GM13976 (cell line): ENCODE results near the gene CNN2.

ENCODE experiments used
- DNase-seq: peaks from one replicate; pipeline ENCODE4 v3.0.0; 2012; ENCODE audit warnings: low spot score
- in situ Hi-C: fragments of 300-500 bp; cut with MboI; formaldehyde crosslinking; loops from one replicate; pipeline ENCODE4 v1.12.0; 2022; ENCODE audit warnings: low sequenced_read_pairs, mixed read lengths, inconsistent platforms; ENCODE audit not compliant: unreplicated experiment
- TF ChIP-seq, protein P1 (sequence below): IDR thresholded peaks from 2 replicates; pipeline ENCODE4 v1.5.1; 2012; ENCODE audit warnings: borderline replicate concordance, mild to moderate bottlenecking; ENCODE audit not compliant: insufficient read depth; ENCODE audit errors: extremely low read depth, missing control alignments, control extremely low read depth

CNN2 gene

DNA sequence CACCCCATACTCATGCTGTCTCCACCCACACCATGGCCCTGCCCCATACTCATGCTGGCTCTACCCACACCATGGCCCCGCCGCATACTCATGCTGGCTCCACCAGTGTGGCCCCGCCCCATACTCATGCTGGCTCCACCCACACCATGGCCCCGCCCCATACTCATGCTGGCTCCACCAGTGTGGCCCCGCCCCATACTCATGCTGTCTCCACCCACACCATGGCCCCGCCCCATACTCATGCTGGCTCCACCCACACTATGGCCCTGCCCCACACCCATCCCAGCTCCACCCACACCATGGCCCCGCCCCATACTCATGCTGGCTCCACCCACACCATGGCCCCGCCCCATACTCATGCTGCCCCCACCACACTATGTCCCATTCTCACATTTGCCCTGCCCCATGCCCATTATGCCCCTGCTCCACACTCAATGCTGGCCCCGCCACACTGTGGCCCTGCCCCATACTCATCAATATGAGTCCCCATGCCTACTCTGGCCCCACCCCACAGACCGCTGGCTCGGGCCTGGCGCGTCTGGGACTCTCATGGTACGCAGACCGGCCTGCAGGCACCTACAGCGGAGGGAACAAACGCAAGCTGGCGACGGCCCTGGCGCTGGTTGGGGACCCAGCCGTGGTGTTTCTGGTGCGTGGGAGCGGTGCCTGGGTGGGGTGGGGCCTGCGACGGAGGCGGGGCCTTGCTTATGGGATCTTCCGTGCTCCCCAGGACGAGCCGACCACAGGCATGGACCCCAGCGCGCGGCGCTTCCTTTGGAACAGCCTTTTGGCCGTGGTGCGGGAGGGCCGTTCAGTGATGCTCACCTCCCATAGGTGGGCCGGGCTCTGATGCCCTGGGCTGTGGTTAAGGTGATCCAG lies 36.9 kb downstream of the CNN2 start:
- DNase-seq: peak; percentile 72
- TF ChIP-seq, protein P1, sequence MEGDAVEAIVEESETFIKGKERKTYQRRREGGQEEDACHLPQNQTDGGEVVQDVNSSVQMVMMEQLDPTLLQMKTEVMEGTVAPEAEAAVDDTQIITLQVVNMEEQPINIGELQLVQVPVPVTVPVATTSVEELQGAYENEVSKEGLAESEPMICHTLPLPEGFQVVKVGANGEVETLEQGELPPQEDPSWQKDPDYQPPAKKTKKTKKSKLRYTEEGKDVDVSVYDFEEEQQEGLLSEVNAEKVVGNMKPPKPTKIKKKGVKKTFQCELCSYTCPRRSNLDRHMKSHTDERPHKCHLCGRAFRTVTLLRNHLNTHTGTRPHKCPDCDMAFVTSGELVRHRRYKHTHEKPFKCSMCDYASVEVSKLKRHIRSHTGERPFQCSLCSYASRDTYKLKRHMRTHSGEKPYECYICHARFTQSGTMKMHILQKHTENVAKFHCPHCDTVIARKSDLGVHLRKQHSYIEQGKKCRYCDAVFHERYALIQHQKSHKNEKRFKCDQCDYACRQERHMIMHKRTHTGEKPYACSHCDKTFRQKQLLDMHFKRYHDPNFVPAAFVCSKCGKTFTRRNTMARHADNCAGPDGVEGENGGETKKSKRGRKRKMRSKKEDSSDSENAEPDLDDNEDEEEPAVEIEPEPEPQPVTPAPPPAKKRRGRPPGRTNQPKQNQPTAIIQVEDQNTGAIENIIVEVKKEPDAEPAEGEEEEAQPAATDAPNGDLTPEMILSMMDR: no peak
- in situ Hi-C loops: no loop called here

DNA sequence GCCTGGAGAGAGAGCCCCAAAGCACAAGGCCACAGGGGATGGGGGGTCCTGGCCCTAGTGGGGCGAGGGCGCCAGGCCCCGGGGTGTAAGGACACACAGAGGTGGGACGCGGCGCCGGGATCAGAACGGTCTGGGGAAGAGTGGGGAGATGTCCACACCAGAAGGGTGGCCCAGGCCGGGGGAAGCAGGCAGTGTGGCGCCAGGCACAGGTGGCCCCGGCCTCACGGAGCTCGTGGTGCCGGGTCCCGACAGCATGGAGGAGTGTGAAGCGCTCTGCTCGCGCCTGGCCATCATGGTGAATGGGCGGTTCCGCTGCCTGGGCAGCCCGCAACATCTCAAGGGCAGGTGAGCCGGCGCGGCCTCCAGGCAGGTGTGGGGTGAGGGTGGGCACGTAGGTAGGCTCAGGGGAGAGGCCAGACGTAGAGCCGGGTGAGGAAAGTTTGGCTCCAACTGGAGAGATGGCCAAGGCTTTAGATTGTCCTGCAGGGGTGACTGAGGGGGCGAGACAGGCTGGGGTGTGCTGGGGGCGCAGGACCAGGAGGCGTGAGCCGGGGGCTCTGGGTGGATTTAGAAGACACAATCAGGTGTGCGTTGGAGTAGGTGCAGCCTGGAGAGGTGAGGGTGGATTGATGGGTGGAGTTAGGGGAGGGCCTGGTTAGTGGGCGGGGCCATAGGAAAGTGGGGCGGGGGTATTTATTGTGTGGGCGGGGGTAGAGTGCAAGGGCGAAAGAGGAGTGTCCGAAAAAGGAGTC lies 37.7 kb downstream of the CNN2 start:
- no peak for DNase-seq
- in situ Hi-C loops: no loop called here
- TF ChIP-seq, protein P1: no peak

DNA sequence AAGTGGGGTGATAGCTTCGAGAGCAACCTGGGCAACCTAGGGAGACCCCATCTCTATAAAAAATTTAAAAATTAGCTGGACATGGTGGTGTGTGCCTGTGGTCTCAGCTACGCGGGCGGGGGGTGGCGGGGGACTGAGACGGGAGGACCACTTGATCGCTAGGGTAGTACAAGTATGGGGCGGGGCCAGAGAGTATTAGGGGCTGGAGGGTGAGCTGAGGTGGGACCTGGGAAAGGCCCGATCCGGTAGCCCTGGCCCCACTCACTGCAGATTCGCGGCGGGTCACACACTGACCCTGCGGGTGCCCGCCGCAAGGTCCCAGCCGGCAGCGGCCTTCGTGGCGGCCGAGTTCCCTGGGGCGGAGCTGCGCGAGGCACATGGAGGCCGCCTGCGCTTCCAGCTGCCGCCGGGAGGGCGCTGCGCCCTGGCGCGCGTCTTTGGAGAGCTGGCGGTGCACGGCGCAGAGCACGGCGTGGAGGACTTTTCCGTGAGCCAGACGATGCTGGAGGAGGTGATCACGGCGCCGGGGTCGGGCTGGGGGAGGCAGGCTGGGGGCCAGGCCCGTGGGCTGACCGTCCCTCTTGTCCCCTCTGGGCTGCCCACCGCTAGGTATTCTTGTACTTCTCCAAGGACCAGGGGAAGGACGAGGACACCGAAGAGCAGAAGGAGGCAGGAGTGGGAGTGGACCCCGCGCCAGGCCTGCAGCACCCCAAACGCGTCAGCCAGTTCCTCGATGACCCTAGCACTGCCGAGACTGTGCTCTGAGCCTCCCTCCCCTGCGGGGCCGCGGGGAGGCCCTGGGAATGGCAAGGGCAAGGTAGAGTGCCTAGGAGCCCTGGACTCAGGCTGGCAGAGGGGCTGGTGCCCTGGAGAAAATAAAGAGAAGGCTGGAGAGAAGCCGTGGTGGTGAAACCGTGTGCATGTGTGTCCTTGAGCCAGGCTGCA lies 38.5 kb downstream of the CNN2 start:
- in situ Hi-C loops: no loop called here
- TF ChIP-seq, protein P1: peak; percentile 88
- DNase-seq: peak; percentile 76

DNA sequence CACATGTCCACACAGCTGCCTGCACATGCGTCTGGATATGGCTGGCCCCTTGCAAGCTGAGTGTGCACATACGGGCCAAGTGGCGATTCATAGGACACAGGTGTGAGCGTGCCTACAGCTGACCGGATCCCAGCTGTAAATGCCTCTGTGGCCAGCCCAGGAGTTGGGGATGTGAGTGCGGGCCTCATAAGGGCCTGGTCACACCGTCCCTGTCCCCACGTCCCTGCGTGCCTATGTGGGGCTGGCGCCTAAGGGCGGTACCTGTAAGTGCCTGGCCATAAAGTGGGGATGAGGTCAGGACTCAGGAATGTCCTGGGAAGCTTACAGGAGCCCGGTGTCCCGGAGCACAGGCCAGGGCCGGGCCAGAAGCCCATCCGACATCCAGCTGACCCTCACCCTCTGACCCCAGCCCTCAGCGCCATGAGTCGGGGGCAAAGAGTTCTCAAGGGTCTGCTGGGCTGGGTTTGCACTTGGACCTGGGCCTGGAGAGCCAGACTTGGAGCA lies 39.2 kb downstream of the CNN2 start:
- DNase-seq: no peak
- TF ChIP-seq, protein P1: no peak
- in situ Hi-C loops: no loop called here

DNA sequence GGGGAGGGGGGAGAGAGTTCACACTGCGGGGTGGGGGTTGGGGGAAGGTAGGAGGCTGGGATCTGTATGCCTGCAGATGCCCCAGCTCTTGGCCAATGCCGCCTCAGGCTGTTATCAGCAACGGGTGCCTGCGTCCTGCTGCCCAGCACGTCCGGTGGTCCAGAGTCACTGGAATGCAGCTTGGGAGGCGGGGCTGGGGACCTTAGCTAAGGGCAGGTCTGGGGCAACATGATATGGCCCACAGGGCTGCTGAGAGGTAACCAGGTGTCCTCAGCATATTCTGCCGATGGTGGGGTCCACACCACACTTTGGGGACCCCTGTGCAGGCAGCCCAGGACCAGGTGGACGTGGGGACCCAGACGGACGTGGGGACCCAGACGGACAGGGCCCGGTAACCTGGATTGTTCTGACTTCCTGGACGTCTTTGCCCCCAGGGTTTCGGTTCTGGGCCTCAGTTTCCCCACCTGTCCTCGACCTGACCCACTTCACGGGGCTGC lies 39.9 kb downstream of the CNN2 start:
- DNase-seq: no peak
- TF ChIP-seq, protein P1: no peak
- in situ Hi-C loops: no loop called here

DNA sequence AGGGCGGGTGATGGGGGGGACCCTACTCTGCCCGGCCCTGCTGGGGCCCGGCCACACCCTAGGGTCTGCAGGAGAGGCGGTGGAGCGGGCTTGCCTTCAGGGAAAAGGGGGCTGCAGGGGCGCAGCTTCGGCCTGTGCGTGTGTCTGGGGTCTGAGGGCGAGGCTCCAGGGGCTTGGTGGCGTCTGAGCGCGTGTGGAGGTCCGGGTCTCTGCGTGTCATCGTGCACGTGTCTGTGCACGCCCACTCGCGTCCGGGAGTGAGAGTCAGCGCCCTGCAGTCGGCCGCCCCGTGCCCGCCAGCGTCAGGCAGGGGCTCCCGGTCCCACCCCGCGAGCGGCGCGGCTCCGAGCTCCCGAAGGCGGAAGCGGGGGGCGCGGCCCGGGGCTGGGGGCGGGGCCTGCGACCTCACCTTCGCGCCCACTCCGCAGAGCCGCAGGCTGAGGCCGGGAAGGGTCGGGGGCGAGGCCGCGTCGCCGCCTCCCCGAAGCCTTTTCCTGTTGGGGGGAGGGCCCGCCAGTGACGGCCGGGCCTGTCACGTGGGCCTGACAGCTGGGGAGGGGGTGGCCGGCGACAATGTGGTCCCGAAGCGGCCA lies 40.4 kb downstream of the CNN2 start, which contains the start of gene ARHGAP45:
ARHGAP45 (plus strand) TSS at position 420 of the 593 bp plus-strand sequence. CDS start 239 bp downstream, outside the sequence.
- peak; percentile 91 for DNase-seq
- in situ Hi-C loops: no loop called here
- TF ChIP-seq, protein P1: no peak
